ENCODE data around the gene ZNF592. TPM values are rescaled to one million over a fixed set of nuclear protein-coding genes. Genes with fewer than 3 reads are reported as not detected.

Gene ZNF592
- total and polyA plus RNA-seq, 4 donors, result 8.8 to 29.6 (median 16.2) TPM

GRCh38 chr15:84791763-84792162 lies 43.4 kb downstream of the ZNF592 start:
- ATAC-seq (ENCODE audit: insufficient read depth, low FRiP score), result no peak
- Histone ChIP-seq H3K9me3 (ENCODE audit: control insufficient read depth in 4 of 4, insufficient read depth in 3 of 4, low read length in 3 of 4) (no peaks in the 10 kb centered on the region), H3K27ac (ENCODE audit: low read depth in 1 of 2, low read length in 1 of 2) (no peak overlapping the region), H3K9ac (ENCODE audit: insufficient read depth in 1 of 2, low read length in 2 of 2) (no peak overlapping the region), H3K27me3 (ENCODE audit: control insufficient read depth in 3 of 3, insufficient read depth in 3 of 3, low read length in 2 of 3) (no peaks in the 10 kb centered on the region), H3K36me3 (ENCODE audit: control insufficient read depth in 4 of 4, insufficient read depth in 4 of 4, low read length in 4 of 4) (peaks cover 17 to 21% (median 19%) of the 10 kb centered on the region in 4 donors), H3K4me3 (no peak overlapping the region), H3K4me1 (ENCODE audit: control insufficient read depth in 5 of 5, insufficient read depth in 5 of 5, low read length in 5 of 5) (peaks cover 0 to 4% (median 0%) of the 10 kb centered on the region in 5 donors)
- no peak for TF ChIP-seq CTCF (IDR thresholded peaks at IDR 0.05; ENCODE audit: control extremely low read depth, extremely low read depth)
- no peak for DNase-seq
- 94 to 99% methylated on average over 2 of the region's 2 CpGs for WGBS, 2 donors

GRCh38 chr15:84793431-84794161 lies 45.2 kb downstream of the ZNF592 start:
- WGBS, 2 donors, result 94 to 98% methylated on average over 7 of the region's 7 CpGs
- Histone ChIP-seq H3K36me3 (ENCODE audit: control insufficient read depth in 4 of 4, insufficient read depth in 4 of 4, low read length in 4 of 4) (peaks cover 17 to 32% (median 23%) of the 10 kb centered on the region in 4 donors), H3K27ac (ENCODE audit: low read depth in 1 of 2, low read length in 1 of 2) (no peak overlapping the region), H3K4me3 (no peak overlapping the region), H3K27me3 (ENCODE audit: control insufficient read depth in 3 of 3, insufficient read depth in 3 of 3, low read length in 2 of 3) (no peaks in the 10 kb centered on the region), H3K9me3 (ENCODE audit: control insufficient read depth in 4 of 4, insufficient read depth in 3 of 4, low read length in 3 of 4) (peaks cover 0 to 2% (median 0%) of the 10 kb centered on the region in 4 donors), H3K9ac (ENCODE audit: insufficient read depth in 1 of 2, low read length in 2 of 2) (no peak overlapping the region), H3K4me1 (ENCODE audit: control insufficient read depth in 5 of 5, insufficient read depth in 5 of 5, low read length in 5 of 5) (peaks cover 0 to 2% (median 0%) of the 10 kb centered on the region in 5 donors)
- no peak for DNase-seq
- no peak for TF ChIP-seq CTCF (IDR thresholded peaks at IDR 0.05; ENCODE audit: control extremely low read depth, extremely low read depth)
- no peak for ATAC-seq (ENCODE audit: insufficient read depth, low FRiP score)

- H3K36me3 ChIP-seq (ENCODE audit: control insufficient read depth in 4 of 4, insufficient read depth in 4 of 4, low read length in 4 of 4), result peaks cover 22 to 38% (median 28%) of the 10 kb centered on the region in 4 donors
- no peak for DNase-seq
These were observed 45.8 kb downstream of the ZNF592 start for GRCh38 chr15:84794162-84794547.

More at GRCh38 chr15:84794162-84794547, 45.8 kb downstream of the ZNF592 start:
- no peak overlapping the region for H3K4me3 ChIP-seq
- ATAC-seq (ENCODE audit: insufficient read depth, low FRiP score), result no peak
- no peaks in the 10 kb centered on the region for H3K27me3 ChIP-seq (ENCODE audit: control insufficient read depth in 3 of 3, insufficient read depth in 3 of 3, low read length in 2 of 3)
- peaks cover 0 to 2% (median 0%) of the 10 kb centered on the region in 4 donors for H3K9me3 ChIP-seq (ENCODE audit: control insufficient read depth in 4 of 4, insufficient read depth in 3 of 4, low read length in 3 of 4)
- WGBS, 2 donors, result 92 to 98% methylated on average over 4 of the region's 4 CpGs
- TF ChIP-seq CTCF (IDR thresholded peaks at IDR 0.05; ENCODE audit: control extremely low read depth, extremely low read depth), result no peak
- H3K9ac ChIP-seq (ENCODE audit: insufficient read depth in 1 of 2, low read length in 2 of 2), result no peak overlapping the region
- H3K27ac ChIP-seq (ENCODE audit: low read depth in 1 of 2, low read length in 1 of 2), result no peak overlapping the region
- H3K4me1 ChIP-seq (ENCODE audit: control insufficient read depth in 5 of 5, insufficient read depth in 5 of 5, low read length in 5 of 5), result peaks cover 0 to 2% (median 0%) of the 10 kb centered on the region in 5 donors

Data from lung (tissue), 12 donors.